Neuronal stem cell (in vitro differentiated cells): ENCODE data around the gene SUPT3H.

Source experiments
- DNase-seq: peaks from one replicate; pipeline ENCODE4 v3.0.0-alpha.2; 2013; ENCODE audit warnings: low spot score
- H2AFZ ChIP-seq: one replicate; pipeline ENCODE4 v1.6.1; 2013; ENCODE audit warnings: mild to moderate bottlenecking, low read length, inconsistent platforms
- H2AK5ac ChIP-seq: 2 replicates; pipeline ENCODE4 v1.6.1; 2013; ENCODE audit warnings: low read depth, mild to moderate bottlenecking, inconsistent platforms, low read length, moderate library complexity, mixed read lengths
- H2BK120ac ChIP-seq: 2 replicates; pipeline ENCODE4 v1.6.1; 2013; ENCODE audit warnings: low read depth, mild to moderate bottlenecking, inconsistent platforms, low read length, moderate library complexity, mixed read lengths
- H2BK12ac ChIP-seq: one replicate; pipeline ENCODE4 v1.6.1; 2013; ENCODE audit warnings: low read length, inconsistent platforms
- H2BK15ac ChIP-seq: 2 replicates; pipeline ENCODE4 v1.6.1; 2013; ENCODE audit warnings: mild to moderate bottlenecking, low read length, inconsistent platforms, mixed read lengths
- H2BK5ac ChIP-seq: one replicate; pipeline ENCODE4 v1.6.1; 2013; ENCODE audit warnings: inconsistent platforms, mild to moderate bottlenecking, low read length, moderate library complexity
- H3K14ac ChIP-seq: one replicate; pipeline ENCODE4 v1.6.1; 2013; ENCODE audit warnings: low read length, inconsistent platforms
- H3K18ac ChIP-seq: 2 replicates; pipeline ENCODE4 v1.6.1; 2013; ENCODE audit warnings: low read length, inconsistent platforms
- H3K23ac ChIP-seq: 2 replicates; pipeline ENCODE4 v1.6.1; 2013; ENCODE audit warnings: low read depth, mild to moderate bottlenecking, mixed read lengths, low read length, inconsistent platforms; ENCODE audit not compliant: poor library complexity
- H3K27ac ChIP-seq: replicated peaks from 3 replicates; pipeline ENCODE4 v1.5.1; 2013; ENCODE audit warnings: low read length, inconsistent platforms
- H3K27me3 ChIP-seq, 3 experiments: 2 replicates each; pipeline ENCODE4 v1.6.1; 2013; ENCODE audit warnings: low read length in 3 of 3, mild to moderate bottlenecking in 2 of 3, inconsistent platforms in 1 of 3, low read depth in 1 of 3, mixed read lengths in 1 of 3, moderate library complexity in 1 of 3; ENCODE audit not compliant: control insufficient read depth in 3 of 3, insufficient read depth in 3 of 3
- H3K36me3 ChIP-seq, 2 donors: replicated peaks in 1 of 2; 2 replicates each; pipeline ENCODE4 v1.6.1; 2013; ENCODE audit warnings: low read length in 2 of 2; ENCODE audit not compliant: control insufficient read depth in 2 of 2, insufficient read depth in 2 of 2
- H3K4ac ChIP-seq: 2 replicates; pipeline ENCODE4 v1.6.1; 2013; ENCODE audit warnings: inconsistent platforms, mild to moderate bottlenecking, low read length, moderate library complexity
- H3K4me1 ChIP-seq, 2 donors: 1 replicate in 1 of 2; 2 replicates in 1 of 2; pipeline ENCODE4 v1.6.1; 2013; ENCODE audit warnings: low read length in 2 of 2, low read depth in 1 of 2; ENCODE audit not compliant: control insufficient read depth in 2 of 2, insufficient read depth in 1 of 2
- H3K4me2 ChIP-seq: one replicate; pipeline ENCODE4 v1.6.1; 2013; ENCODE audit warnings: mild to moderate bottlenecking, low read length, inconsistent platforms; ENCODE audit not compliant: insufficient read depth, poor library complexity, severe bottlenecking
- H3K4me3 ChIP-seq, 2 donors: 2 replicates each; pipeline ENCODE4 v1.5.1; 2013; ENCODE audit warnings: low read length in 2 of 2, mild to moderate bottlenecking in 2 of 2, inconsistent platforms in 1 of 2, moderate library complexity in 1 of 2
- H3K79me1 ChIP-seq: one replicate; pipeline ENCODE4 v1.6.1; 2013; ENCODE audit warnings: low read depth, mild to moderate bottlenecking, inconsistent platforms, low read length, moderate library complexity
- H3K9ac ChIP-seq: one replicate; pipeline ENCODE4 v1.6.1; 2013; ENCODE audit warnings: mild to moderate bottlenecking, low read depth, low read length, inconsistent platforms; ENCODE audit not compliant: poor library complexity
- H3K9me3 ChIP-seq, 2 donors: replicated peaks in 1 of 2; 2 replicates each; pipeline versions ENCODE3 to v1.6.1; 2013; ENCODE audit warnings: low read length in 2 of 2, mild to moderate bottlenecking in 2 of 2, inconsistent platforms in 1 of 2, low read depth in 1 of 2, mixed read lengths in 1 of 2, moderate library complexity in 1 of 2; ENCODE audit not compliant: control insufficient read depth in 2 of 2, insufficient read depth in 1 of 2
- H4K8ac ChIP-seq: one replicate; pipeline ENCODE4 v1.6.1; 2013; ENCODE audit warnings: low read depth, mild to moderate bottlenecking, inconsistent platforms, low read length, moderate library complexity
- H4K91ac ChIP-seq: one replicate; pipeline ENCODE4 v1.6.1; 2013; ENCODE audit warnings: low read length, low read depth, mild to moderate bottlenecking, inconsistent platforms; ENCODE audit not compliant: poor library complexity
- WGBS, 2 donors: extraction: QIAGEN DNeasy Blood & Tissue Kit; methylation state at CpG; one replicate each; pipeline ENCODE4 v1.1.7; 2013; ENCODE audit warnings: missing lambda C conversion rate in 2 of 2, mixed read lengths in 1 of 2; ENCODE audit not compliant: insufficient read length in 2 of 2, insufficient replicate concordance in 1 of 2; ENCODE audit errors: extremely low coverage in 2 of 2; 5-methylcytosine and 5-hydroxymethylcytosine counted together

SUPT3H gene

GRCh38 chr6:44983467-44984365 lies 394.0 kb downstream of the SUPT3H start:
- no peak overlapping the region for H2AFZ ChIP-seq
- H3K23ac ChIP-seq, result no peak overlapping the region
- peaks cover 1% of the 10 kb centered on the region for H3K79me1 ChIP-seq
- H4K91ac ChIP-seq, result no peak overlapping the region
- H2AK5ac ChIP-seq, result no peak overlapping the region
- H3K18ac ChIP-seq, result no peak overlapping the region
- H3K27ac ChIP-seq, result no peak overlapping the region
- no peak overlapping the region for H3K4me2 ChIP-seq
- WGBS, 2 donors, result no CpG with 5 or more reads among the region's 4 CpGs
- no peak for DNase-seq
- no peak overlapping the region for H3K4me3 ChIP-seq
- H2BK120ac ChIP-seq, result no peak overlapping the region
- no peak overlapping the region for H2BK12ac ChIP-seq
- no peak overlapping the region for H2BK15ac ChIP-seq
- H3K9ac ChIP-seq, result no peak overlapping the region
- no peaks in the 10 kb centered on the region for H3K27me3 ChIP-seq
- H3K4me1 ChIP-seq, result no peaks in the 10 kb centered on the region
- H3K36me3 ChIP-seq, result no peaks in the 10 kb centered on the region
- H4K8ac ChIP-seq, result no peak overlapping the region
- H3K14ac ChIP-seq, result no peak overlapping the region
- H3K9me3 ChIP-seq, result peaks cover 0 to 9% of the 10 kb centered on the region in 2 donors
- no peak overlapping the region for H3K4ac ChIP-seq
- no peak overlapping the region for H2BK5ac ChIP-seq

- Histone ChIP-seq H4K8ac (no peak overlapping the region), H3K36me3 (no peaks in the 10 kb centered on the region), H3K18ac (no peak overlapping the region), H3K4me1 (no peaks in the 10 kb centered on the region), H3K4me3 (no peak overlapping the region), H2BK12ac (no peak overlapping the region), H3K27me3 (no peaks in the 10 kb centered on the region), H2AK5ac (no peak overlapping the region), H2BK120ac (no peak overlapping the region), H3K9ac (no peak overlapping the region), H2BK5ac (no peak overlapping the region), H4K91ac (no peak overlapping the region), H3K4me2 (no peak overlapping the region), H3K79me1 (peaks cover 1% of the 10 kb centered on the region), H3K27ac (no peak overlapping the region), H3K14ac (no peak overlapping the region), H3K4ac (no peak overlapping the region), H3K9me3 (peaks cover 0 to 6% of the 10 kb centered on the region in 2 donors), H2BK15ac (no peak overlapping the region), H2AFZ (no peak overlapping the region), H3K23ac (no peak overlapping the region)
- WGBS, 2 donors, result no CpG with 5 or more reads among the region's 4 CpGs
- DNase-seq, result no peak
Observed at GRCh38 chr6:44980841-44981240, 396.9 kb downstream of the SUPT3H start.

- Histone ChIP-seq H3K4me3 (no peak overlapping the region), H3K27ac (no peak overlapping the region), H3K4me1 (no peaks in the 10 kb centered on the region), H3K79me1 (no peaks in the 10 kb centered on the region), H4K91ac (no peak overlapping the region), H2BK120ac (no peak overlapping the region), H2AK5ac (no peak overlapping the region), H2BK15ac (no peak overlapping the region), H4K8ac (no peak overlapping the region), H2AFZ (no peak overlapping the region), H3K4me2 (no peak overlapping the region), H2BK5ac (no peak overlapping the region), H3K18ac (no peak overlapping the region), H3K9me3 (peaks cover 3 to 22% of the 10 kb centered on the region in 2 donors), H3K27me3 (no peaks in the 10 kb centered on the region), H3K36me3 (no peaks in the 10 kb centered on the region), H3K23ac (no peak overlapping the region), H3K14ac (no peak overlapping the region), H2BK12ac (no peak overlapping the region), H3K9ac (no peak overlapping the region), H3K4ac (no peak overlapping the region)
- no peak for DNase-seq
Observed at GRCh38 chr6:44976677-44977641, 400.8 kb downstream of the SUPT3H start.

- Histone ChIP-seq H2AK5ac (no peak overlapping the region), H3K4me2 (no peak overlapping the region), H3K18ac (no peak overlapping the region), H3K9ac (no peak overlapping the region), H4K91ac (no peak overlapping the region), H3K9me3 (peaks cover 3 to 19% of the 10 kb centered on the region in 2 donors), H3K4ac (no peak overlapping the region), H3K27ac (no peak overlapping the region), H2AFZ (no peak overlapping the region), H3K36me3 (no peaks in the 10 kb centered on the region), H3K14ac (no peak overlapping the region), H3K23ac (no peak overlapping the region), H2BK12ac (no peak overlapping the region), H3K4me1 (peaks cover 0 to 2% of the 10 kb centered on the region in 2 donors), H3K79me1 (no peaks in the 10 kb centered on the region), H4K8ac (no peak overlapping the region), H2BK5ac (no peak overlapping the region), H3K27me3 (no peaks in the 10 kb centered on the region), H2BK15ac (no peak overlapping the region), H3K4me3 (no peak overlapping the region), H2BK120ac (no peak overlapping the region)
- WGBS, 2 donors, result no CpG with 5 or more reads among the region's 2 CpGs
- no peak for DNase-seq
Observed at GRCh38 chr6:44974511-44974910, 403.2 kb downstream of the SUPT3H start.
